Nucleus accumbens (tissue), 56 donors: ENCODE results near the gene UPF1.

ENCODE experiments used
- DNase-seq, 56 donors: peaks; one replicate each; lab custom pipeline; 2025; lab: John Stamatoyannopoulos, UW

Gene UPF1

GRCh38 chr19:18831524-18832305 lies at the start of gene UPF1:
Gene UPF1 (plus strand): TSS chr19:18831959. CDS start chr19:18832210, 251 bp downstream.
- DNase-seq, result peak in 55 of 56 donors; percentile 45 to 94 (median 82)

- DNase-seq, result no peak
Measured at GRCh38 chr19:18782559-18783225, 49.1 kb upstream of the UPF1 start.

- no peak for DNase-seq
Measured at GRCh38 chr19:18783958-18784785, 47.6 kb upstream of the UPF1 start.

GRCh38 chr19:18784786-18785120 lies 47.0 kb upstream of the UPF1 start:
- no peak for DNase-seq

- peak in 19 of 56 donors; percentile 4 to 74 (median 17) for DNase-seq
Measured at GRCh38 chr19:18785179-18786124, 46.3 kb upstream of the UPF1 start.

- DNase-seq, result no peak
Measured at GRCh38 chr19:18788529-18789421, 43.0 kb upstream of the UPF1 start.

- no peak for DNase-seq
Measured at GRCh38 chr19:18789422-18789869, 42.3 kb upstream of the UPF1 start.

- DNase-seq, result no peak
Measured at GRCh38 chr19:18789883-18790565, 41.7 kb upstream of the UPF1 start.

GRCh38 chr19:18790566-18791314 lies 41.0 kb upstream of the UPF1 start, which contains the start of gene COMP:
Gene COMP (minus strand): TSS chr19:18791305. CDS start chr19:18791269, 36 bp downstream.
- no peak for DNase-seq

- no peak for DNase-seq
Measured at GRCh38 chr19:18791315-18791678, 40.5 kb upstream of the UPF1 start.

GRCh38 chr19:18792661-18793060 lies 39.1 kb upstream of the UPF1 start:
- DNase-seq, result no peak

- no peak for DNase-seq
Measured at GRCh38 chr19:18793144-18794028, 38.4 kb upstream of the UPF1 start.

GRCh38 chr19:18794029-18794313 lies 37.8 kb upstream of the UPF1 start:
- no peak for DNase-seq

GRCh38 chr19:18794692-18795091 lies 37.1 kb upstream of the UPF1 start:
- no peak for DNase-seq

GRCh38 chr19:18795540-18795939 lies 36.2 kb upstream of the UPF1 start:
- peak in 16 of 56 donors; percentile 4 to 62 (median 20) for DNase-seq

GRCh38 chr19:18796239-18796638 lies 35.5 kb upstream of the UPF1 start:
- no peak for DNase-seq
